OCI-LY3 (cell line): Measurements from ENCODE around the gene RAD1.

ENCODE experiments used
- H2AFZ ChIP-seq: fragments of 200-600, 300-600 bp; shearing (Covaris generic); 2 replicates; pipeline ENCODE4 v1.6.0; 2014; ENCODE audit warnings: antibody characterized with exemption, low read depth, low read length
- H3K27ac ChIP-seq: fragments of 200-600, 300-600 bp; sonication (generic); 2 replicates; pipeline ENCODE4 v1.5.1; 2014; ENCODE audit warnings: mild to moderate bottlenecking, low read length, moderate library complexity, mixed read lengths
- H3K27me3 ChIP-seq: fragments of 200-600, 300-600 bp; sonication (generic); 2 replicates; pipeline ENCODE4 v1.6.1; 2014; ENCODE audit warnings: low read depth, low read length, mixed read lengths
- H3K36me3 ChIP-seq: fragments of 200-600, 300-600 bp; sonication (generic); replicated peaks from 2 replicates; pipeline ENCODE3; 2014; ENCODE audit warnings: low read depth, low read length, mixed read lengths
- H3K4me1 ChIP-seq: fragments of 300-600, 200-600 bp; sonication (generic); 2 replicates; pipeline ENCODE4 v1.6.1; 2014; ENCODE audit warnings: low read length, mixed read lengths
- H3K4me2 ChIP-seq: fragments of 200-600, 300-600 bp; sonication (generic); 2 replicates; pipeline ENCODE4 v1.6.1; 2014; ENCODE audit warnings: low read length, mixed read lengths
- H3K4me3 ChIP-seq: fragments of 300-600, 200-600 bp; sonication (generic); 2 replicates; pipeline ENCODE4 v1.5.1; 2014; ENCODE audit warnings: antibody characterized with exemption, mild to moderate bottlenecking, low read length, moderate library complexity
- H3K79me2 ChIP-seq: fragments of 300-600, 200-600 bp; shearing (Covaris generic); 2 replicates; pipeline ENCODE4 v1.6.1; 2014; ENCODE audit warnings: mild to moderate bottlenecking, low read length, mixed read lengths
- H3K9ac ChIP-seq: fragments of 300-600, 200-600 bp; shearing (Covaris generic); 2 replicates; pipeline ENCODE4 v1.6.0; 2014; ENCODE audit warnings: mild to moderate bottlenecking, low read length, moderate library complexity
- H3K9me3 ChIP-seq: fragments of 200-600, 300-600 bp; shearing (Covaris generic); 2 replicates; pipeline ENCODE4 v1.6.1; 2014; ENCODE audit warnings: low read length, mixed read lengths; ENCODE audit not compliant: insufficient read depth
- H4K20me1 ChIP-seq: fragments of 200-600, 300-600 bp; sonication (generic); 2 replicates; pipeline ENCODE4 v1.6.1; 2016; ENCODE audit warnings: low read length, mixed read lengths; ENCODE audit not compliant: insufficient read depth
- CTCF ChIP-seq: fragments of 200-600, 300-600 bp; sonication (generic); IDR thresholded peaks from 2 replicates; pipeline ENCODE4 v1.5.1; 2014; ENCODE audit warnings: antibody characterized with exemption, low read length, low read depth
- EZH2phosphoT487 ChIP-seq: fragments of 200-600 bp; shearing (Covaris generic); IDR thresholded peaks from 2 replicates; pipeline ENCODE4 v1.6.1; 2018; ENCODE audit warnings: antibody characterized with exemption, mixed run types, low read depth

RAD1 gene

GRCh38 chr5:34915139-34915855 lies at the start of gene RAD1, which contains the start of gene BRIX1:
Gene RAD1 (minus strand): TSS chr5:34915504. CDS start chr5:34914892, 612 bp downstream.
Gene BRIX1 (plus strand): TSS chr5:34915711. CDS start chr5:34915739, 28 bp downstream.
- H3K36me3 ChIP-seq: peaks cover 20% of the 10 kb centered on the region
- TF ChIP-seq EZH2phosphoT487 (no peak), CTCF (no peak)

GRCh38 chr5:34959323-34959722 lies 44.0 kb upstream of the RAD1 start:
- H3K36me3 ChIP-seq: peaks cover 5% of the 10 kb centered on the region

More at GRCh38 chr5:34915139-34915855, at the start of gene RAD1, which contains the start of gene BRIX1:
- H3K9ac ChIP-seq: peak within 1 kb of the TSS; percentile 95
- H3K4me1 ChIP-seq: peaks cover 16% of the 10 kb centered on the region
- no peaks in the 10 kb centered on the region for H3K27me3 ChIP-seq
- H3K9me3 ChIP-seq: no peaks in the 10 kb centered on the region
- no peaks in the 10 kb centered on the region; the same call in 1 of the 2 replicates for H4K20me1 ChIP-seq
- H2AFZ ChIP-seq: peak within 1 kb of the TSS; percentile 78
- H3K4me3 ChIP-seq: peak within 1 kb of the TSS; percentile 98
- H3K27ac ChIP-seq: peak within 1 kb of the TSS; percentile 75
- peak within 1 kb of the TSS; percentile 89 for H3K4me2 ChIP-seq
- peaks cover 76% of the 10 kb centered on the region for H3K79me2 ChIP-seq

GRCh38 chr5:34957857-34958690 lies 42.8 kb upstream of the RAD1 start:
- Histone ChIP-seq H3K4me3 (no peak overlapping the region), H3K9me3 (no peaks in the 10 kb centered on the region), H2AFZ (no peak overlapping the region), H3K27ac (no peak overlapping the region), H3K4me1 (peaks cover 58% of the 10 kb centered on the region), H3K9ac (no peak overlapping the region), H3K4me2 (peak overlapping the region; percentile 11; the same call in 1 of the 2 replicates), H3K79me2 (no peaks in the 10 kb centered on the region), H4K20me1 (no peaks in the 10 kb centered on the region), H3K27me3 (no peaks in the 10 kb centered on the region), H3K36me3 (peaks cover 10% of the 10 kb centered on the region)
- TF ChIP-seq CTCF (peak; percentile 69), EZH2phosphoT487 (no peak)

More at GRCh38 chr5:34959323-34959722, 44.0 kb upstream of the RAD1 start:
- Histone ChIP-seq H3K4me1 (peaks cover 49% of the 10 kb centered on the region), H3K4me2 (peak overlapping the region; percentile 47), H2AFZ (no peak overlapping the region), H3K9ac (no peak overlapping the region), H3K27ac (peak overlapping the region; percentile 33), H3K4me3 (no peak overlapping the region), H3K9me3 (no peaks in the 10 kb centered on the region), H3K79me2 (no peaks in the 10 kb centered on the region), H4K20me1 (no peaks in the 10 kb centered on the region), H3K27me3 (no peaks in the 10 kb centered on the region)
- TF ChIP-seq CTCF (no peak), EZH2phosphoT487 (no peak)

- no peak overlapping the region for H3K27ac ChIP-seq
- no peaks in the 10 kb centered on the region for H3K79me2 ChIP-seq
- no peaks in the 10 kb centered on the region for H3K9me3 ChIP-seq
- no peak overlapping the region for H3K9ac ChIP-seq
- no peak overlapping the region for H3K4me3 ChIP-seq
- H3K4me1 ChIP-seq: peaks cover 58% of the 10 kb centered on the region
- no peak overlapping the region for H3K4me2 ChIP-seq
- H3K27me3 ChIP-seq: no peaks in the 10 kb centered on the region
- TF ChIP-seq EZH2phosphoT487: no peak
- no peak for TF ChIP-seq CTCF
- H4K20me1 ChIP-seq: no peaks in the 10 kb centered on the region
- H3K36me3 ChIP-seq: peaks cover 13% of the 10 kb centered on the region
- no peak overlapping the region for H2AFZ ChIP-seq
Observed at GRCh38 chr5:34957321-34957720, 42.0 kb upstream of the RAD1 start.
